IPS-20b (cell line): Measurements from ENCODE around the gene PTPN18.

ENCODE experiments used
- H3K27ac ChIP-seq: one replicate; pipeline ENCODE4 v1.5.1; 2013; ENCODE audit warnings: low read length
- H3K27me3 ChIP-seq: 2 replicates; pipeline ENCODE4 v1.6.1; 2013; ENCODE audit warnings: mild to moderate bottlenecking, low read length, inconsistent platforms; ENCODE audit not compliant: insufficient read depth
- H3K36me3 ChIP-seq: 2 replicates; pipeline ENCODE4 v1.6.1; 2013; ENCODE audit warnings: low read depth, mild to moderate bottlenecking, inconsistent platforms, low read length, moderate library complexity; ENCODE audit not compliant: insufficient read depth
- H3K4me1 ChIP-seq: 2 replicates; pipeline ENCODE4 v1.6.1; 2013; ENCODE audit warnings: mild to moderate bottlenecking, control low read depth, inconsistent platforms, low read length, moderate library complexity; ENCODE audit not compliant: insufficient read depth
- H3K4me3 ChIP-seq: 2 replicates; pipeline ENCODE4 v1.5.1; 2013; ENCODE audit warnings: mild to moderate bottlenecking, low read length, inconsistent platforms
- H3K9ac ChIP-seq: 2 replicates; pipeline ENCODE4 v1.6.1; 2013; ENCODE audit warnings: low read depth, mild to moderate bottlenecking, inconsistent platforms, low read length, moderate library complexity
- H3K9me3 ChIP-seq: 2 replicates; pipeline ENCODE4 v1.6.1; 2013; ENCODE audit warnings: mild to moderate bottlenecking, low read depth, low read length, inconsistent platforms; ENCODE audit not compliant: insufficient read depth

Gene PTPN18

GRCh38 chr2:130355578-130356431 lies at the start of gene PTPN18:
Gene PTPN18, plus strand, starts transcription at chr2:130356056. Its CDS starts 52 bp downstream, at chr2:130356108.
- Histone ChIP-seq H3K27ac (no peak within 1 kb of the TSS), H3K9me3 (no peaks in the 10 kb centered on the region), H3K36me3 (no peaks in the 10 kb centered on the region), H3K4me1 (no peaks in the 10 kb centered on the region; the same call in 1 of the 2 replicates), H3K27me3 (peaks cover 38% of the 10 kb centered on the region), H3K4me3 (peak within 1 kb of the TSS; percentile 70), H3K9ac (no peak within 1 kb of the TSS)

GRCh38 chr2:130307850-130308249 lies 48.0 kb upstream of the PTPN18 start:
- Histone ChIP-seq H3K9me3 (no peaks in the 10 kb centered on the region), H3K27ac (no peak overlapping the region), H3K9ac (no peak overlapping the region), H3K27me3 (peaks cover 36% of the 10 kb centered on the region), H3K4me3 (no peak overlapping the region), H3K4me1 (no peaks in the 10 kb centered on the region), H3K36me3 (no peaks in the 10 kb centered on the region)

- no peaks in the 10 kb centered on the region for H3K9me3 ChIP-seq
- H3K27me3 ChIP-seq = peaks cover 36% of the 10 kb centered on the region
- no peak overlapping the region for H3K9ac ChIP-seq
- no peak overlapping the region for H3K4me3 ChIP-seq
- H3K27ac ChIP-seq = no peak overlapping the region
- no peaks in the 10 kb centered on the region for H3K4me1 ChIP-seq
- no peaks in the 10 kb centered on the region for H3K36me3 ChIP-seq
Observed at GRCh38 chr2:130310881-130311280, 45.0 kb upstream of the PTPN18 start.

GRCh38 chr2:130313812-130314334 lies 42.0 kb upstream of the PTPN18 start:
- Histone ChIP-seq H3K4me1 (no peaks in the 10 kb centered on the region), H3K4me3 (no peak overlapping the region), H3K9me3 (no peaks in the 10 kb centered on the region), H3K27ac (no peak overlapping the region), H3K36me3 (no peaks in the 10 kb centered on the region), H3K9ac (no peak overlapping the region), H3K27me3 (peaks cover 28% of the 10 kb centered on the region)

- H3K27ac ChIP-seq = no peak overlapping the region
- H3K9ac ChIP-seq = no peak overlapping the region
- no peak overlapping the region for H3K4me3 ChIP-seq
- no peaks in the 10 kb centered on the region for H3K36me3 ChIP-seq
- H3K27me3 ChIP-seq = peaks cover 23% of the 10 kb centered on the region
- no peaks in the 10 kb centered on the region for H3K9me3 ChIP-seq
- H3K4me1 ChIP-seq = no peaks in the 10 kb centered on the region
Observed at GRCh38 chr2:130314377-130314776, 41.5 kb upstream of the PTPN18 start.

GRCh38 chr2:130316596-130316995 lies 39.3 kb upstream of the PTPN18 start:
- Histone ChIP-seq H3K27me3 (peaks cover 7% of the 10 kb centered on the region; the same call in 1 of the 2 replicates), H3K36me3 (no peaks in the 10 kb centered on the region), H3K4me3 (no peak overlapping the region), H3K9me3 (no peaks in the 10 kb centered on the region), H3K4me1 (no peaks in the 10 kb centered on the region), H3K9ac (no peak overlapping the region), H3K27ac (no peak overlapping the region)

- Histone ChIP-seq H3K4me1 (no peaks in the 10 kb centered on the region), H3K27me3 (no peaks in the 10 kb centered on the region), H3K27ac (no peak overlapping the region), H3K9me3 (no peaks in the 10 kb centered on the region), H3K4me3 (no peak overlapping the region), H3K36me3 (no peaks in the 10 kb centered on the region), H3K9ac (no peak overlapping the region)
Observed at GRCh38 chr2:130318906-130319305, 37.0 kb upstream of the PTPN18 start.

GRCh38 chr2:130319536-130319935 lies 36.3 kb upstream of the PTPN18 start:
- Histone ChIP-seq H3K27ac (no peak overlapping the region), H3K9ac (no peak overlapping the region), H3K4me3 (no peak overlapping the region), H3K4me1 (no peaks in the 10 kb centered on the region), H3K9me3 (no peaks in the 10 kb centered on the region), H3K27me3 (no peaks in the 10 kb centered on the region), H3K36me3 (no peaks in the 10 kb centered on the region)

- Histone ChIP-seq H3K9ac (0 out of 2 replicates have a peak overlapping the region, but pooled peaks have one; percentile 5), H3K4me3 (peak overlapping the region; percentile 54), H3K4me1 (no peaks in the 10 kb centered on the region), H3K27me3 (peaks cover 32% of the 10 kb centered on the region; the same call in 1 of the 2 replicates), H3K36me3 (no peaks in the 10 kb centered on the region), H3K9me3 (no peaks in the 10 kb centered on the region), H3K27ac (no peak overlapping the region)
Observed at GRCh38 chr2:130327703-130328527, 27.9 kb upstream of the PTPN18 start.

- H3K27ac ChIP-seq = no peak overlapping the region
- H3K9me3 ChIP-seq = no peaks in the 10 kb centered on the region
- H3K4me3 ChIP-seq = no peak overlapping the region
- H3K36me3 ChIP-seq = no peaks in the 10 kb centered on the region
- H3K4me1 ChIP-seq = no peaks in the 10 kb centered on the region
- H3K9ac ChIP-seq = no peak overlapping the region
- peaks cover 32% of the 10 kb centered on the region; the same call in 1 of the 2 replicates for H3K27me3 ChIP-seq
Observed at GRCh38 chr2:130328710-130329109, 27.1 kb upstream of the PTPN18 start.

GRCh38 chr2:130332271-130333073 lies 23.4 kb upstream of the PTPN18 start:
- H3K9me3 ChIP-seq = no peaks in the 10 kb centered on the region
- peaks cover 21% of the 10 kb centered on the region; the same call in 1 of the 2 replicates for H3K27me3 ChIP-seq
- H3K4me3 ChIP-seq = peak overlapping the region; percentile 62; the same call in 1 of the 2 replicates
- no peak overlapping the region for H3K27ac ChIP-seq
- H3K4me1 ChIP-seq = no peaks in the 10 kb centered on the region
- peak overlapping the region; percentile 49; the same call in 1 of the 2 replicates for H3K9ac ChIP-seq
- no peaks in the 10 kb centered on the region for H3K36me3 ChIP-seq
